ENCODE measurements around the gene AREL1.

The AREL1 gene

GRCh38 chr14:74636424-74637177 lies 76.3 kb downstream of the AREL1 start:
- DNase-seq (ENCODE audit: low read depth), result no peak

GRCh38 chr14:74635847-74636246 lies 77.0 kb downstream of the AREL1 start:
- no peak for DNase-seq (ENCODE audit: low read depth)

GRCh38 chr14:74634964-74635363 lies 77.9 kb downstream of the AREL1 start:
- no peak for DNase-seq (ENCODE audit: low read depth)

GRCh38 chr14:74634481-74634880 lies 78.4 kb downstream of the AREL1 start:
- DNase-seq (ENCODE audit: low read depth), result no peak

- no peak for DNase-seq (ENCODE audit: low read depth)
Observed at GRCh38 chr14:74630881-74631690, 81.8 kb downstream of the AREL1 start.

- no peak for DNase-seq (ENCODE audit: low read depth)
Observed at GRCh38 chr14:74628418-74628817, 84.5 kb downstream of the AREL1 start.

DNA sequence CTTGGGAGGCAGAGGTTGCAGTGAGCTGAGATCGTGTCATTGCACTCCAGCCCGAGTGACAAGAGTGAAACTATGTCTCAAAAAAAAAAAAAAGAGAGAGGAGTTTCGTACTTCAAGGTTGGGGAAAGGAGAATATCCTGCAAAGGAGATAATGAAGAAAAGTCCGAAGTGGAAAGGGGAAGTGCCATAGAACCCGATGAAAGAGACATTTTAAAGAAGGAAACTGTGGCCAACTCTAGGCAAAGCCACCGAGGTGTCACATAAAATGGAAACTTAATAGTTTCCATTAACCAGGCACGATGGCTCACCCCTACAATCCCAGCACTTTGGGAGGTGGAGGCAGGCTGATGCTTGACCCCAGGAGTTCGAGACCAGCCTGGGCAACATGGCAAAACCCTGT lies 85.8 kb downstream of the AREL1 start:
- DNase-seq (ENCODE audit: low read depth), result no peak

- DNase-seq (ENCODE audit: low read depth), result no peak
Observed at GRCh38 chr14:74622257-74622656, 90.6 kb downstream of the AREL1 start.

DNA sequence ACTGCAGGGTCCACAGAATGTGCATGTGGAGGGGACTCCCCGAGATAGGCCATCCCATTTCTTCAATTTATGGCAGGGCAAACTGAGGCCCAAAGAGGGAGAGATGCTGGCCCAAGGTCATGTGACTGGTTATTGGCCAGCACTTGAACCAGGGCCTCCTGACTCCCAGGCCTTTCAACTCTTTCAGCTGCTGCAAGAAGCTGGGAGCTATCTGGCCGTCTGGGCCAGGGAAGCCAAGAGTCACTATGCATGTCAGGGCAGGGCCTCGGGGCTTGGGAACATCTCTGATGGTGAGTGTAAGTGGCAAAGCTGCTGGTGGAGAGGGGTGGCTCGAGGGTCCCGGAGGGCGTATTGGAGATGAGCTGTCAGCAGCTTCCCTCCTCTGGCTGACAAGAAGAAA lies 91.3 kb downstream of the AREL1 start:
- DNase-seq (ENCODE audit: low read depth), result no peak

DNA sequence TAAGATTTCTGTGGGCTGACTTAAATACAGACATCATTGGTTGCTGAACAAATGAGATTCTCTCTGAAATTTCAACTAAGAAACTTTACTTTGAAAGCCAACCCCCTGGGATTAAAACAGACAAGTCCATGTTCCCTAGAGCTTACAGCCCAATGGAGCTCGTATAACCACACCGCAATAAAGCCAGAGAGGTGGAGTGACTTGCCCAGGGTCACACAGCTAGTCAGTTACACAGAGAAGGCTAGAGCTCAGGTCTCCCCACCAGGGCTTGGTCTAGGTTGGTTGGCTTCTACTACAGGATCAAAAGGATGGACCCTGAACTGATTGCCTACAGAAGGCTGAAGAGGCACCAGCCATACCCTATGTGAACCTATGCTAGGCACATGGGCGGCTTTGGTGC lies 92.0 kb downstream of the AREL1 start:
- DNase-seq (ENCODE audit: low read depth), result no peak

DNA sequence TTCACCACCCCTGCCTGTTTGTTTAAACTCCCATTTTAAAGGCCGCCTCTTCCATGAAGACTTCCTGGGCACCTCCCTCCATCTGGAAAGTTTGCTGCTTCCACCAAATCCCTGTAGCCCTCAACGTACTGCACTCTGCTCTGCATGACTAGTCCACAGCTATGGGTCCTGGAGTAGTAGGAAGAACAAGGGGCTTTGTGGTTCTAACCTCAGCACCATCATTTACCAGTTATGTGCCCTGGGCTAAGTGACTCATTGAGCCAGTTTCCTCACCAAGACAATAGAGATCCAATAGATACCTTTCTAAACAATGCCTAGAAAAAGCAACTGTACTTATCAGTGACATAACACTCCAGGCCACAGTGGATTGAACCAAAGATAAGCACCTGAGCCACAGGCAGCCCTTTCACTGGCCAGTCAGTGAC lies 92.4 kb downstream of the AREL1 start:
- DNase-seq (ENCODE audit: low read depth), result no peak

DNA sequence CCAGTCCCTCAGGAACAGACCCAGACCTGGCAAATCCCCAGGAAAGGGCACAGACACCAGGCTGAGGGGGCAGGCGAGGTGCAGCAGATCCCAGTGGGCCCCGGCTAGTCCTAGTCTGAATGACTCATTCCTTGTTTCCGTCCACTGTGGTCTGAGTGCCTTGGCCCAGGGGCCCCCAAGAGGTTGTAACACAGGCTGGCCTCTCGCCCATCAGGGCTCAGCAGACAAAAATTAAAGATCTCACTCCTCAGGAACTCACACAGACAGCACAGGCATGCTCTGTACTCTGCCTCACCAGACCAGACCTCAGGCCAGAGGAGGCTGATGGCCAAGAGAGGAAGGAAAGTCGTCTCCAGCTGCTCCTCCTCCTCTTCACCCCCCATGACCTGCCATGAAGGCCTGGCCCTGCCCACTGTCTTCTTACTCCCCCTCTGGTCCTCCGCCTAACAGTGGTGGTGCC lies 93.2 kb downstream of the AREL1 start:
- no peak for DNase-seq (ENCODE audit: low read depth)

DNA sequence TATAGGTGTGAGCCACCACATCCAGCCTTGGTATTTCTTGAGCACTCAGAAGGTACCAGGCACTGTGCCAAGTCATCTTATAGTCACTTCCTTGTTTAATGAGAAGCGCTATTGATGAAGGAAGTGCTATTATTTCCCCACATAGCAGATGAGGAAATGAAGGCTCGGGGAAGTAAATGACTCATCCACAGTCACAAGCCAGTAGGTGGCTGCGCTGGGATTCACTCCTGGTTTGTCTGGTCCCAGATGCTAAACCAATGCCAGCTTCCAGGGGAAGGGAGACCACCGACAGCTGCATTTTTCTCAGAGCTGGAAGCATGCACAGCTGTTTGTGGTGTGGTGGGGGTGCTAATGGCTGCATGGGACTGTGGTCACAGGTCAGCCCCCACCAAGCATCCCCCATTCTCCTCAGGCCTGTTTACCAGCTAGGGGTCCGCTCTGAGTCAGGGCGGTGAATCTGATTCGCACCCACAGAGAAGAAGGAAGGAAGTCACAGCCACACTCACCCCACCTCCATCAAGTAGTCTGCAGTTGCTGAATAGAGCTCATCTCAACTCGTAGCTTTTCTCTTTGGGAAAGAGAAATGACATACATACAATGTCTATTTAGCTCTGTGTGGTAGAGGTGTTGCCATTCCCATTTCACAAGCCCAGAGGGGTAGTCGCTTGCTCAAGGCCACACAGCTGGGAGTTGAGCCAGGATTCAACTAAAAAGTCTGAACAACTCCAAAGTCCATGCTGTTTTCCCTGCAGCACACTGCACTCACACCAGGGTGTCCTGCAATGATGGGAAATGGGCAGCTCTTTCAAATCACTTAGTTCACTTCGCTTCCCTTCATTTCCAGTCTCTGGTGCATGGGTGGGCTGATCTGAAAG lies 94.6 kb downstream of the AREL1 start:
- peak; percentile 44 for DNase-seq (ENCODE audit: low read depth)

DNA sequence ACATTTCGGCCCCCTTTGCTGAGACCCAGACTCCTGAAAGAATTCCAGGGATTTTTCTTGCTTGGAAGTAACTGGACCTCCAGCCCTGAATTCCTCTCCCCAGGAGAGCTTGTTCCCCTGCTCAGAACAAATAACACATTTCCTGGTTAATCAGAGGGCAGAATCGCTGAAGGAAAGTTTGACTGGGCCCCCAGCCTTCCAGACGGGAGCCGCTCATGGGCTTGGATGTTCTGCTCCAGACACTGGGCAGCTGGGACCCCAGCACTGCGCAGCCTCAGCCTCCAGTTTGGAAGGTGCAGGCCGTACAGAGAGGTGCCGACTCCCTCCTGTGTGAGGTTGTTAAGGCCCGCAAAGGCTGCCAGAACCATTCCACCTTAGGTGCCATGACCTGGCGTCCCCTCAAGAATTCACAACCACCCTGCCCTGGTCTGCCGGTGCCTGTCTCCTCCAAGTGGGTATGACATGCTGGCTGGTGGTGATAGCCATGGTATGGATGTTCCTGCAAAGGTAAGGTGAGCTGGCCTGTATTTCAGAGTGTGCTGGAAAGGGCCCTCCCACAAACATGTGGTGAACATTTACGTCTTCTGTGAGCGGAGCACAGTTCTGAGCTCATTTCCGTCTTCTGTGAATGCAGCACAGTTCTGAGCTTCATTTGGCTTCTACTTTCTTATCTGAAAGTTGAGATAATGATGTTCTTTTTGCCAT lies 95.7 kb downstream of the AREL1 start:
- no peak for DNase-seq (ENCODE audit: low read depth)

DNA sequence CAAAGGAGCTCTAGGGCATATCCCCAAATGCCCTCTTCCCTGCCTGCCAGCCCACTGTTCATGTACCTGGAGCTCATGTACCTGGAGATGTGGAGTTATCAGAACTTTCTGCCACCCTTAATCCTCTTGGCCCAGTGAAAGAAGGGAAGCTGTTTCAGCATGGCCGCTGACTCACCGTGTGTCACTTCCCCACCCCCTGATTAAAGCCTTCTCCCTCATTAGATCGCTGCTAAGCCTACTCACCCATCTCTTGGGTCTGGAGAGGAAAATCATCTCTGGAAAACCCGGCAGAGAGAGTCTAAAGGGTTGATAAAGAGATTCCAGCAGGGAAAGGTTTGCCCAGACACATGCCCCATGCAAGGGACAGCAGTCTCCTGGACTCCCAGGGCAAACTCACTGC lies 96.4 kb downstream of the AREL1 start:
- no peak for DNase-seq (ENCODE audit: low read depth)

DNA sequence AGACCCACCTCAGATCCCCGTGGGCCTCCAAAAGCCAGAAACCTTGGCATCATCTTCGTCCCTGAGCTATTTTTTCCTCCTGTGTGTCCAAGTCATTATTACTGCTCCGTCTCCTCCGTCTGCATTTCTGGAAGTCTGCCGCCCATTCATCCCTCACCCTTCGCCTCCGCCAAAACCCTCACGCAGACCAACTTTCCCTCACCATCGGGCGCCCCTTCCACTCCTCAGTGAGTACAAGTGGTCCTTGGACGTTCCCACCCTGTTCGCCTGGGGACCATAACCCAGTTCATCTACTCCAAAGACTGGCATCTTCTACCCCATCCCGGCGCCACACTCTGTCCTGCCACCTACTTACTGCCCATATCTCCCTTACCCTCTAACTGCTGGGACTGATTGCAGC lies 97.1 kb downstream of the AREL1 start:
- no peak for DNase-seq (ENCODE audit: low read depth)

- DNase-seq (ENCODE audit: low read depth), result no peak
Observed at GRCh38 chr14:74614508-74615495, 98.1 kb downstream of the AREL1 start.

DNA sequence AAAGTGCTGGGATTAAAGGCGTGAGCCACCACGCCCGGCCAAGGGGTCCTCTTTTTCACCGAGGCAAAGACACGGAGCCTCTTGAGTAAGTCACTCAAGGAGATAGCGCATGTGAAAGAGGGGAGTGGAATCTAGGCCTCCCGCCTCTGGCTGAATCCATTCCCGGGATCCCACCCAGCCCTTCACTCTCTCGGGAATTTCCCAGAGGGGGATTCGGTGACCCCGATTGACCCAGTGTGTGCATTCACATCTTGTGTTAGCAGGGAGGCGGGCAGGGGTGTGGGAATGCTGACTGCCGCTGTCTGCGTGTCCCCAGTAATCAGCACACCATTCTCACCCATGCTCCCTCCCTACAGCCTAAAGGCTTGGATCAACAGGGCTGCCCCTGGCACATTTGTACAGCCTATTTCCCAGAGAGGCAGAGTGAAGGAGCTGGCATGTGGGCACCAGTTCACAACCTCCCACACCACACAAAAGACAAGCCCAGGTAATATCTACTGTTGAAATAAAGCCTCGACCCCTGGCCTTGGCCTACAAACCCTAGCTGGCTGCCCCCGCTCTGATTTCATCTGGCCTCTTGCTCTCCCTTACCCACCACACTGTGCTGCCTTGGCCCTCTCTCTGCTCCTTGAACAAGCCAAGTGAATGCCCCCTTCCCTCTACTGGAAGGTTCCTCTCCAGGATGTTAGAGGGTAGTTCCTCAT lies 99.5 kb downstream of the AREL1 start:
- DNase-seq (ENCODE audit: low read depth), result no peak

DNA sequence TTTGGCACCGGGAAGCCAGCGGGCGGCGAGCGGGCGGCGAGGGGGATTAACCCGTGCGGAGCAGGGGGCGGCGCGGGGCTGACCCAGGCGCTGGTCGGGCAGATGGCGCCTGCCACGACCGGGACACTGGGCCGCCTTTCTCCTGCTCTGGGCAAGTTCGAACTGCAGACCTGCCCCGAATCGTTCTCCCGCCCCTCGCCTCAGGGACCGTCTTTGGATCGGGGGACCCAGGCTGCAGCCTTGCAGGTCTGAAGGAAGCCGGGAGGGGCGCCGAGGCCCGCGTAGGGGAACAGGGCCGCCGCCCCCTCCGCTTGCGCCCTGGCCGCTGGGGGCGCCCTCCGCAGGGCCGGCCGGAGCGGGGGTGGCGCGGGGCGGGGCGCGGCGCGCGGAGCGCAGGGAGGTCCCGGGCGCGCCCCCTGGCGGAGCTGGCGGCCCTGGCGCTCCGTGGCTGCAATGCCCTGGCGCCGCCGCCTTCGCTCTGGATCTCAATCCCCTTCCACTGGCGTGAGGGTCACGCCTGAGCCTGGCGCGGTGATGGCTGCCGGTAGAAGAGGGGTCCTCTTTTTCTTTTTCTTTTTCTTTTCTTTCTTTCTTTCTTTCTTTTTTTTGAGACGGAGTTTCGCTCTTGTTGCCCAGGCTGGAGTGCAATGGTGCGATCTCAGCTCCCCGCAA lies 100.4 kb downstream of the AREL1 start:
- DNase-seq (ENCODE audit: low read depth), result peak; percentile 76
